ENCODE measurements around the gene TSPOAP1. TPM values are rescaled to one million over a fixed set of nuclear protein-coding genes. Genes with fewer than 3 reads are reported as not detected.

Gene TSPOAP1
- total RNA-seq, 1 experiment from 2014 or later, result 4.3 TPM

- intact Hi-C loops (cut with micrococcal nuclease), result no loop called here
- ChIA-PET POLR2A (ENCODE audit: unreplicated experiment) (no interaction called here), CTCF (no interaction called here)
- BruUV-seq (replicated peaks), result no TSS peak
- H3K4me3 ChIP-seq (ENCODE audit: low read length), result no peak overlapping the region
- H3K9me2 ChIP-seq (replicated peaks; ENCODE audit: low read length), result no peaks in the 10 kb centered on the region
- no peak overlapping the region for H3K27ac ChIP-seq (ENCODE audit: low read length)
- no peaks in the 10 kb centered on the region for H3K9me3 ChIP-seq (ENCODE audit: low read length)
- H3K4me1 ChIP-seq (ENCODE audit: insufficient read depth, low read length), result no peaks in the 10 kb centered on the region
- no peak for DNase-seq
- H3K36me3 ChIP-seq (ENCODE audit: low read depth, low read length), result no peaks in the 10 kb centered on the region
- ATAC-seq, result no peak
- H3K4me2 ChIP-seq (ENCODE audit: low read length), result no peak overlapping the region
- H3K79me2 ChIP-seq (ENCODE audit: low read length), result no peaks in the 10 kb centered on the region
- H3K9ac ChIP-seq (ENCODE audit: low read length), result no peak overlapping the region
- H2AFZ ChIP-seq (ENCODE audit: low read length), result no peak overlapping the region
- TF ChIP-seq CTCF (conservative IDR thresholded peaks at IDR 0.05; ENCODE audit: low read depth, low read length) (no peak), EZH2 (IDR thresholded peaks at IDR 0.05; ENCODE audit: low read length, unreplicated experiment) (no peak), EZH2phosphoT487 (IDR thresholded peaks at IDR 0.05; ENCODE audit: borderline replicate concordance, low read length) (no peak)
- H3F3A ChIP-seq (ENCODE audit: low read length, unreplicated experiment), result no peaks in the 10 kb centered on the region
- no peaks in the 10 kb centered on the region for H4K20me1 ChIP-seq (ENCODE audit: low read length)
- H3K27me3 ChIP-seq (ENCODE audit: low read length), result no peaks in the 10 kb centered on the region
Measured at GRCh38 chr17:58369214-58370031, 40.8 kb upstream of the TSPOAP1 start.

GRCh38 chr17:58368860-58369213 is 40.2 kb upstream of the TSPOAP1 start:
- no peaks in the 10 kb centered on the region for H4K20me1 ChIP-seq (ENCODE audit: low read length)
- no peaks in the 10 kb centered on the region for H3K9me3 ChIP-seq (ENCODE audit: low read length)
- H3K9ac ChIP-seq (ENCODE audit: low read length), result no peak overlapping the region
- CTCF ChIA-PET, result no interaction called here
- intact Hi-C loops (cut with micrococcal nuclease), result no loop called here
- TF ChIP-seq CTCF (conservative IDR thresholded peaks at IDR 0.05; ENCODE audit: low read depth, low read length), result no peak
- TF ChIP-seq EZH2phosphoT487 (IDR thresholded peaks at IDR 0.05; ENCODE audit: borderline replicate concordance, low read length), result no peak
- no peak for TF ChIP-seq EZH2 (IDR thresholded peaks at IDR 0.05; ENCODE audit: low read length, unreplicated experiment)
- no peak overlapping the region for H3K4me3 ChIP-seq (ENCODE audit: low read length)
- H3K36me3 ChIP-seq (ENCODE audit: low read depth, low read length), result no peaks in the 10 kb centered on the region
- H3K27me3 ChIP-seq (ENCODE audit: low read length), result no peaks in the 10 kb centered on the region
- POLR2A ChIA-PET (ENCODE audit: unreplicated experiment), result no interaction called here
- DNase-seq, result no peak
- ATAC-seq, result no peak
- no TSS peak for BruUV-seq (replicated peaks)
- no peak overlapping the region for H2AFZ ChIP-seq (ENCODE audit: low read length)
- H3K9me2 ChIP-seq (replicated peaks; ENCODE audit: low read length), result no peaks in the 10 kb centered on the region
- H3K4me1 ChIP-seq (ENCODE audit: insufficient read depth, low read length), result no peaks in the 10 kb centered on the region
- no peaks in the 10 kb centered on the region for H3F3A ChIP-seq (ENCODE audit: low read length, unreplicated experiment)
- H3K79me2 ChIP-seq (ENCODE audit: low read length), result no peaks in the 10 kb centered on the region
- no peak overlapping the region for H3K27ac ChIP-seq (ENCODE audit: low read length)
- H3K4me2 ChIP-seq (ENCODE audit: low read length), result no peak overlapping the region

GRCh38 chr17:58367461-58367860 is 38.9 kb upstream of the TSPOAP1 start:
- H3K9me2 ChIP-seq (replicated peaks; ENCODE audit: low read length), result no peaks in the 10 kb centered on the region
- H2AFZ ChIP-seq (ENCODE audit: low read length), result no peak overlapping the region
- no peaks in the 10 kb centered on the region for H3K4me1 ChIP-seq (ENCODE audit: insufficient read depth, low read length)
- no peaks in the 10 kb centered on the region for H3K9me3 ChIP-seq (ENCODE audit: low read length)
- no TSS peak for BruUV-seq (replicated peaks)
- intact Hi-C loops (cut with micrococcal nuclease), result no loop called here
- ATAC-seq (no peak), DNase-seq (no peak)
- H3K27ac ChIP-seq (ENCODE audit: low read length), result no peak overlapping the region
- H3K36me3 ChIP-seq (ENCODE audit: low read depth, low read length), result no peaks in the 10 kb centered on the region
- H3K9ac ChIP-seq (ENCODE audit: low read length), result no peak overlapping the region
- TF ChIP-seq CTCF (conservative IDR thresholded peaks at IDR 0.05; ENCODE audit: low read depth, low read length), result no peak
- no peak for TF ChIP-seq EZH2phosphoT487 (IDR thresholded peaks at IDR 0.05; ENCODE audit: borderline replicate concordance, low read length)
- TF ChIP-seq EZH2 (IDR thresholded peaks at IDR 0.05; ENCODE audit: low read length, unreplicated experiment), result no peak
- H4K20me1 ChIP-seq (ENCODE audit: low read length), result no peaks in the 10 kb centered on the region
- no peak overlapping the region for H3K4me2 ChIP-seq (ENCODE audit: low read length)
- POLR2A ChIA-PET (ENCODE audit: unreplicated experiment), result no interaction called here
- H3K79me2 ChIP-seq (ENCODE audit: low read length), result no peaks in the 10 kb centered on the region
- CTCF ChIA-PET, result no interaction called here
- no peaks in the 10 kb centered on the region for H3K27me3 ChIP-seq (ENCODE audit: low read length)
- H3F3A ChIP-seq (ENCODE audit: low read length, unreplicated experiment), result no peaks in the 10 kb centered on the region
- no peak overlapping the region for H3K4me3 ChIP-seq (ENCODE audit: low read length)

All from PC-3 (cell line).